Brain microvascular endothelial cell (primary cell): ENCODE data around the gene RDH8.
"Not testable (repeated sequence)": the region's sequence is repeated elsewhere in the genome, so short reads cannot be mapped to it uniquely, and the experiment has no call there.

Experiments
- DNase-seq: peaks from one replicate; pipeline ENCODE4 v3.0.0-alpha.2; 2020
- H3K27ac ChIP-seq: fragments of 250-450 bp; sonication (Bioruptor Pico); 2 replicates; pipeline ENCODE4 v1.5.1; 2020; ENCODE audit warnings: mild to moderate bottlenecking, moderate library complexity
- H3K27me3 ChIP-seq: fragments of 250-450 bp; sonication (Bioruptor Pico); replicated peaks from 2 replicates; pipeline ENCODE4 v1.5.1; 2020; ENCODE audit warnings: mild to moderate bottlenecking
- H3K36me3 ChIP-seq: fragments of 250-450 bp; sonication (Bioruptor Pico); replicated peaks from 2 replicates; pipeline ENCODE4 v1.5.1; 2020; ENCODE audit warnings: mild to moderate bottlenecking
- H3K4me3 ChIP-seq: 2 replicates; pipeline ENCODE4 v1.5.1; 2011; ENCODE audit warnings: low read depth, mild to moderate bottlenecking, control low read depth, low read length, moderate library complexity
- CTCF ChIP-seq: IDR thresholded peaks from 2 replicates; pipeline ENCODE4 v1.5.1; 2011; ENCODE audit warnings: low read depth, mild to moderate bottlenecking, moderate library complexity, low read length, control low read depth, inconsistent platforms; ENCODE audit errors: missing control alignments
- in situ Hi-C: cut with HindIII; loops from 2 replicates; pipeline ENCODE4 v1.10.0; 2017; ENCODE audit warnings: low sequenced_read_pairs, low pct_ligation_motif_present

RDH8 gene

GRCh38 chr19:10018786-10019185, 5.5 kb downstream of the RDH8 start:
- in situ Hi-C loops = no loop called here
- Histone ChIP-seq H3K27ac (peak overlapping the region; percentile 22), H3K27me3 (no peaks in the 10 kb centered on the region), H3K4me3 (no peak overlapping the region), H3K36me3 (no peaks in the 10 kb centered on the region)
- no peak for TF ChIP-seq CTCF
- no peak for DNase-seq

GRCh38 chr19:10019246-10019645, 6.0 kb downstream of the RDH8 start:
- no peak for TF ChIP-seq CTCF
- in situ Hi-C loops = no loop called here
- no peaks in the 10 kb centered on the region for H3K27me3 ChIP-seq

GRCh38 chr19:10020851-10021250, 7.6 kb downstream of the RDH8 start:
- in situ Hi-C loops = no loop called here
- Histone ChIP-seq H3K27me3 (no peaks in the 10 kb centered on the region), H3K27ac (no peak overlapping the region), H3K4me3 (no peak overlapping the region), H3K36me3 (no peaks in the 10 kb centered on the region)
- DNase-seq = no peak
- no peak for TF ChIP-seq CTCF

More at GRCh38 chr19:10019246-10019645, 6.0 kb downstream of the RDH8 start:
- no peak overlapping the region for H3K4me3 ChIP-seq
- no peak for DNase-seq
- H3K36me3 ChIP-seq = no peaks in the 10 kb centered on the region
- no peak overlapping the region for H3K27ac ChIP-seq

GRCh38 chr19:10021446-10021845, 8.2 kb downstream of the RDH8 start:
- Histone ChIP-seq H3K27me3 (no peaks in the 10 kb centered on the region), H3K36me3 (no peaks in the 10 kb centered on the region), H3K27ac (no peak overlapping the region), H3K4me3 (no peak overlapping the region)
- no peak for TF ChIP-seq CTCF
- in situ Hi-C loops = no loop called here
- DNase-seq = no peak

GRCh38 chr19:10021863-10022262, 8.6 kb downstream of the RDH8 start:
- TF ChIP-seq CTCF = no peak
- DNase-seq = no peak
- no peaks in the 10 kb centered on the region for H3K27me3 ChIP-seq
- in situ Hi-C loops = no loop called here
- H3K36me3 ChIP-seq = no peaks in the 10 kb centered on the region
- H3K4me3 ChIP-seq = no peak overlapping the region
- no peak overlapping the region for H3K27ac ChIP-seq

- H3K27ac ChIP-seq, in situ Hi-C loops, H3K4me3 ChIP-seq, H3K27me3 ChIP-seq, H3K36me3 ChIP-seq, DNase-seq: not testable (repeated sequence)
Observed at GRCh38 chr19:10023096-10023495, 9.8 kb downstream of the RDH8 start.
